ENCODE measurements around the gene ITGA8.

Gene ITGA8

GRCh38 chr10:15684768-15685167 lies 35.0 kb downstream of the ITGA8 start:
- Histone ChIP-seq H3K36me3 (no peaks in the 10 kb centered on the region), H3K4me3 (ENCODE audit: low read depth in 1 of 2, low read length in 1 of 2) (no peak overlapping the region), H3K9me3 (no peaks in the 10 kb centered on the region), H3K4me1 (ENCODE audit: control insufficient read depth in 1 of 2, insufficient read depth in 1 of 2, low read depth in 1 of 2, low read length in 1 of 2) (peaks cover 0 to 4% of the 10 kb centered on the region in 2 experiments), H3K27ac (no peak overlapping the region), H3K27me3 (peaks cover 87% of the 10 kb centered on the region)
- no peak for TF ChIP-seq CTCF (IDR thresholded peaks at IDR 0.05)

DNA sequence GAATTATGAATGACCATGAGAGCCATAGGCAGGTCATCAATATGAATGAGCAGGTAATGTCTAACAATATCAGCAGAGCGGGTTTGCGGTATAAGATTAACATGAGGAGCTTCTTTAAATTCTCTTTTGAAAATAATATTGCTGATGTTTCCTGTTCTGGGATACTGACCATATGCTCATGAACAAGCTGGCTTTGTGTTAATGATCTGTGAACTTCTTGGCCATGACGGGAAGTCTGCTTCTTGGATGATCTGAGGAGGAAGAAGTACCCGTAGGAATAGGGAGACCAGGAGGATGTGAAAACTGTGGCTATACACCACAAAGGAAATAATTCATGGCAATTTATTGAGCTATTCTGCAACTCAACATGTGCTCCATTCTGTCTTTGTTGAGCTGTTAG lies 38.6 kb downstream of the ITGA8 start:
- no peak overlapping the region for H3K27ac ChIP-seq
- peaks cover 50% of the 10 kb centered on the region for H3K27me3 ChIP-seq
- H3K4me3 ChIP-seq (ENCODE audit: low read depth in 1 of 2, low read length in 1 of 2) = no peak overlapping the region
- no peak for TF ChIP-seq CTCF (IDR thresholded peaks at IDR 0.05)
- no peaks in the 10 kb centered on the region for H3K36me3 ChIP-seq
- H3K9me3 ChIP-seq = no peaks in the 10 kb centered on the region
- H3K4me1 ChIP-seq (ENCODE audit: control insufficient read depth in 1 of 2, insufficient read depth in 1 of 2, low read depth in 1 of 2, low read length in 1 of 2) = peaks cover 0 to 4% of the 10 kb centered on the region in 2 experiments

DNA sequence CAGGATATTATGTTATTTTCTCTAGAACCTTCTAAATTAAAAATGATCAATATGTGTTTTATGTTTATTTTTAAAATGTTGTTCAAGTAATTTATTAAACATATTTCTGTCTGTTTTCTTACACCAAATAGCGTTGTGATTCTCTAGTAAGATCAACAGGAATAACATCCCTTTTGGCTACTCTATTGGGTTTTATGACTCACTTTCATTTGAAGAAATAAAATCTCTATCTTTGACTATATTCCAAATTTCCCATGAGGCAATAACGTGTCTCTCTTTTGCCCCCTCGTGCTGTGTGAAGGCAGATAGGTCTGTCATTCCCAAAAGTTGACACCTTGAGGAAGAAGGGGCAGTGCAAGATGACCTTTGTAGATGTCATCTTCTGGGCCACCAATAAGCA lies 40.9 kb downstream of the ITGA8 start:
- TF ChIP-seq CTCF (IDR thresholded peaks at IDR 0.05) = no peak
- Histone ChIP-seq H3K4me1 (ENCODE audit: control insufficient read depth in 1 of 2, insufficient read depth in 1 of 2, low read depth in 1 of 2, low read length in 1 of 2) (peaks cover 0 to 2% of the 10 kb centered on the region in 2 experiments), H3K27me3 (peaks cover 28% of the 10 kb centered on the region), H3K27ac (no peak overlapping the region), H3K4me3 (ENCODE audit: low read depth in 1 of 2, low read length in 1 of 2) (no peak overlapping the region), H3K9me3 (no peaks in the 10 kb centered on the region), H3K36me3 (no peaks in the 10 kb centered on the region)

- no peaks in the 10 kb centered on the region for H3K27me3 ChIP-seq
- peak overlapping the region; percentile 65 for H3K27ac ChIP-seq
- H3K4me1 ChIP-seq (ENCODE audit: control insufficient read depth in 1 of 2, insufficient read depth in 1 of 2, low read depth in 1 of 2, low read length in 1 of 2) = peaks cover 38 to 42% of the 10 kb centered on the region in 2 experiments
- H3K36me3 ChIP-seq = no peaks in the 10 kb centered on the region
- TF ChIP-seq CTCF (IDR thresholded peaks at IDR 0.05) = no peak
- peak overlapping the region; percentile 28 to 29 for H3K4me3 ChIP-seq (ENCODE audit: low read depth in 1 of 2, low read length in 1 of 2)
- H3K9me3 ChIP-seq = no peaks in the 10 kb centered on the region
Measured at GRCh38 chr10:15672469-15672868, 47.3 kb downstream of the ITGA8 start.

DNA sequence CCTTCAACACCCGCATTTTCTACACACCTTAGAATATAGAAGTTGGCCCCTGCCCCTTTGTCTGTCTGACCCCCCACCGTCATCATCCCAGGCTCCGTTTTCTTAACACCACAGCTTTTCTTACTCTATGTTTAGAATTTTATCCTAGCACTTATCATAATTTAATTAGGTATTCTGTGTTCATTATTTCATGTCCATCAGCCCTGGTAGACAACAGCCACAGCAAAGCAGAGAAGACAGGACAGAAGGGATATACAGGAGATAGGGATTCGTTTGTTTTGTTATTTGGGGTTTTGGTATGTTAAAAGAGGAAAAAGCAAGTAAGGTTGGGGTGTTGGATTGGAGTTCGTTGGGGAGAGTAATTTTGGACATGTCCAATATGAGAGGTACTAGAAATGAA lies 48.8 kb downstream of the ITGA8 start:
- peaks cover 38 to 42% of the 10 kb centered on the region in 2 experiments for H3K4me1 ChIP-seq (ENCODE audit: control insufficient read depth in 1 of 2, insufficient read depth in 1 of 2, low read depth in 1 of 2, low read length in 1 of 2)
- TF ChIP-seq CTCF (IDR thresholded peaks at IDR 0.05) = no peak
- peak overlapping the region; percentile 65 for H3K27ac ChIP-seq
- H3K36me3 ChIP-seq = no peaks in the 10 kb centered on the region
- no peaks in the 10 kb centered on the region for H3K27me3 ChIP-seq
- no peak overlapping the region for H3K4me3 ChIP-seq (ENCODE audit: low read depth in 1 of 2, low read length in 1 of 2)
- H3K9me3 ChIP-seq = no peaks in the 10 kb centered on the region

- no peak for TF ChIP-seq CTCF (IDR thresholded peaks at IDR 0.05)
- no peaks in the 10 kb centered on the region for H3K27me3 ChIP-seq
- no peak overlapping the region for H3K4me3 ChIP-seq (ENCODE audit: low read depth in 1 of 2, low read length in 1 of 2)
- H3K27ac ChIP-seq = no peak overlapping the region
- no peaks in the 10 kb centered on the region for H3K9me3 ChIP-seq
- H3K36me3 ChIP-seq = no peaks in the 10 kb centered on the region
- peaks cover 20 to 26% of the 10 kb centered on the region in 2 experiments for H3K4me1 ChIP-seq (ENCODE audit: control insufficient read depth in 1 of 2, insufficient read depth in 1 of 2, low read depth in 1 of 2, low read length in 1 of 2)
Measured at GRCh38 chr10:15661574-15661973, 58.1 kb downstream of the ITGA8 start.

All from neutrophil (primary cell).